SK-N-MC (cell line): ENCODE data around the gene TLR9.
A peak's percentile ranks its signal among the peaks of the same experiment; 100 is the strongest.

Experiments
- DNase-seq: peaks from one replicate; pipeline ENCODE4 v3.0.0-alpha.2; 2011; ENCODE audit warnings: low read depth, low spot score
- H3K27ac ChIP-seq: fragments of 200-600 bp; sonication (generic); 2 replicates; pipeline ENCODE4 v1.5.1; 2016; ENCODE audit warnings: mixed run types
- H3K36me3 ChIP-seq: fragments of 200-600 bp; sonication (generic); 2 replicates; pipeline ENCODE4 v1.6.1; 2017; ENCODE audit warnings: antibody characterized with exemption, low read length, mixed read lengths; ENCODE audit not compliant: insufficient read depth
- H3K4me3 ChIP-seq: fragments of 200-600 bp; sonication (generic); 2 replicates; pipeline ENCODE4 v1.5.1; 2016
- H3K9ac ChIP-seq: fragments of 200-600 bp; sonication (generic); 2 replicates; pipeline ENCODE4 v1.8.0; 2017; ENCODE audit warnings: mixed run types, mixed read lengths; ENCODE audit not compliant: insufficient read length
- H3K9me3 ChIP-seq: fragments of 200-600 bp; sonication (generic); 2 replicates; pipeline ENCODE4 v1.6.1; 2017; ENCODE audit warnings: low read depth, mild to moderate bottlenecking, antibody characterized with exemption, low read length, moderate library complexity, mixed read lengths
- EZH2 ChIP-seq: fragments of 200-600 bp; sonication (generic); IDR thresholded peaks from one replicate; pipeline ENCODE4 v1.6.1; 2017; ENCODE audit warnings: antibody characterized with exemption
- FOXP2 ChIP-seq: optimal IDR thresholded peaks from 2 replicates; pipeline ENCODE3; 2011; ENCODE audit warnings: mild to moderate bottlenecking, moderate library complexity; ENCODE audit not compliant: insufficient read depth; ENCODE audit errors: extremely low read length, control extremely low read depth
- POLR2AphosphoS5 ChIP-seq: IDR thresholded peaks from 2 replicates; pipeline ENCODE4 v1.6.1; 2012; ENCODE audit warnings: mild to moderate bottlenecking, low read depth, low read length, borderline replicate concordance

Gene TLR9

DNA sequence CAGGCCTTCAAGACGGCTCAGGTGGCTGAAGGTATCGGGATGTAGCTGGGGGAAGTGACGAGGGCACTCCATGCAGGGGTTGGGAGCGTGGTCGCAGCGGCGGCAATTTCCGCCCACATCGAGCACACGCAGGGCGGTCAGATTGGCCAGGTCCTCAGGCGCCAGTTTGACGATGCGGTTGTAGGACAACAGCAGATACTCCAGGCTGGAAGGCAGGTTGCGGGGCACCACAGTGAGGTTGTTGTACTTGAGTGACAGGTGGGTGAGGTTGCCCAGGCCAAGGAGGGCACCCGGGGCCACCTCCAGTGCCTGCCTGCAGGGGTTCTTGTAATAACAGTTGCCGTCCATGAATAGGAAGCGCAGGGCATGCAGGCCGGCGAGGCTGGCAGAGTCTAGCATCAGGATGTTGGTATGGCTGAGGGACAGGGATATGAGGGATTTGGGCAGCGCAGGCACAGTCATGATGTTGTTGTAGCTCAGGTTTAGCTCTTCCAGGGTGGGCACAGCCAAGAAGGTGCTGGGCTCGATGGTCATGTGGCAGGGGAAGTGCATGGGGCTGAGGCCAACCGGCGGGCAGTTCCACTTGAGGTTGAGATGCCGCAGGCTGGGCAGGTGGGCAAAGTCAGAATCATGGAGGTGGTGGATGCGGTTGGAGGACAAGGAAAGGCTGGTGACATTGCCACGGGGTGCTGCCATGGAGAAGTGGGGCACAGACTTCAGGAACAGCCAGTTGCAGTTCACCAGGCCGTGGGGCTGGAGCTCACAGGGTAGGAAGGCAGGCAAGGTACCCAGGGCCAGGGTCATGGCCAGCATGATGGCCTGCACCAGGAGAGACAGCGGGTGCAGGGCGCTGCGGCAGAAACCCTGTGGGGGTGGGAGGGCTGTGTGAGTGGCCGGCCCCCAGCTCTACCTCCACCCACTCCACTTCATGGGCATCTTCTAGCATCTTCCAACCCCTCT is 1.7 kb downstream of the TLR9 start:
- no peaks in the 10 kb centered on the region for H3K36me3 ChIP-seq
- H3K27ac ChIP-seq = no peak overlapping the region

DNA sequence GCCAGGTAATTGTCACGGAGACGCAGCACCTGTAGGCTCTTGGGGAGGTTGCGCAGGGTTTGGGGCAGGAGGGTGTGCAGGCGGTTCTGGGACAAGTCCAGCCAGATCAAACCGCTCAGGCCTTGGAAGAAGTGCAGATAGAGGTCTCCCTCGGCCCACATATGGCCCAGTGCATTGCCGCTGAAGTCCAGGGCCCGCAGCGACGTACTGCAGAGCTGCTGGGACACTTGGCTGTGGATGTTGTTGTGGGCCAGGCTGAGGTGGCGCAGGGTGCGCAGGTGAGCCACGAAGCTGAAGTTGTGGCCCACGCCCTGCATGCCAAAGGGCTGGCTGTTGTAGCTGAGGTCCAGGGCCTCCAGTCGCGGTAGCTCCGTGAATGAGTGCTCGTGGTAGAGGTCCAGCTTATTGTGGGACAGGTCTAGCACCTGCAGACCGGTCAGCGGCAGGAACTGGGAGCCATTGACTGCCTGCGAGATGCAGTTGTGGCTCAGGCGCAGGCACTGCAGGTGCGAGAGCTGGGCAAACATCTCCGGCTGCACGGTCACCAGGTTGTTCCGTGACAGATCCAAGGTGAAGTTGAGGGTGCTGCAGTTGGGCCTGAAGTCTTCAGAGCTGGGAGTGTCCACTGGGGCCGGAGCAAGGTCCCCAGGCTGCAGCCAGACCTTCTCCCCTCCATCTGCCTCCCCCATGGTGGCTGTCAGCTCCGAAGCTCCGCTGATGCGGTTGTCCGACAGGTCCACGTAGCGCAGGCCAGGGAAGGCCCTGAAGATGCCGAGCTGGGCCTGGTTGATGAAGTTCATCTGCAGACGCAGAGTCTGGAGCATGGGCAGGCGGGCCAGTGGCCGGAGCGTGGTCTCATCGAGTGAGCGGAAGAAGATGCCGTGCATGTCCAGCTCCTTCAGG is 2.9 kb downstream of the TLR9 start:
- no peak for TF ChIP-seq POLR2AphosphoS5
- no peak for TF ChIP-seq EZH2
- TF ChIP-seq FOXP2 = no peak
- no peak overlapping the region for H3K27ac ChIP-seq
- no peak overlapping the region for H3K4me3 ChIP-seq
- no peak for DNase-seq
- no peaks in the 10 kb centered on the region for H3K9me3 ChIP-seq
- H3K36me3 ChIP-seq = no peaks in the 10 kb centered on the region
- no peak overlapping the region for H3K9ac ChIP-seq

More for the DNA sequence above, 1.7 kb downstream of the TLR9 start:
- no peak overlapping the region for H3K9ac ChIP-seq
- DNase-seq = no peak
- TF ChIP-seq EZH2 (no peak), FOXP2 (no peak), POLR2AphosphoS5 (no peak)
- no peak overlapping the region for H3K4me3 ChIP-seq
- no peaks in the 10 kb centered on the region for H3K9me3 ChIP-seq

GRCh38 chr3:52221563-52222318 is 3.7 kb downstream of the TLR9 start:
- DNase-seq = no peak
- TF ChIP-seq EZH2 (no peak), POLR2AphosphoS5 (no peak), FOXP2 (no peak)
- H3K9me3 ChIP-seq = no peaks in the 10 kb centered on the region
- H3K36me3 ChIP-seq = no peaks in the 10 kb centered on the region
- H3K4me3 ChIP-seq = no peak overlapping the region
- H3K27ac ChIP-seq = no peak overlapping the region
- no peak overlapping the region for H3K9ac ChIP-seq

GRCh38 chr3:52221141-52221562 is 4.3 kb downstream of the TLR9 start:
- no peak overlapping the region for H3K4me3 ChIP-seq
- no peak overlapping the region for H3K27ac ChIP-seq
- no peaks in the 10 kb centered on the region for H3K36me3 ChIP-seq
- H3K9me3 ChIP-seq = no peaks in the 10 kb centered on the region
- no peak overlapping the region for H3K9ac ChIP-seq
- no peak for TF ChIP-seq FOXP2
- TF ChIP-seq EZH2 = no peak
- no peak for TF ChIP-seq POLR2AphosphoS5
- DNase-seq = no peak

- peak; percentile 14 for DNase-seq
- H3K27ac ChIP-seq = no peak overlapping the region
- TF ChIP-seq FOXP2 = no peak
- no peak for TF ChIP-seq EZH2
- no peak for TF ChIP-seq POLR2AphosphoS5
- H3K36me3 ChIP-seq = no peaks in the 10 kb centered on the region
- H3K9me3 ChIP-seq = no peaks in the 10 kb centered on the region
- H3K9ac ChIP-seq = no peak overlapping the region
- H3K4me3 ChIP-seq = no peak overlapping the region
These were observed 4.9 kb downstream of the TLR9 start for GRCh38 chr3:52220380-52221026.

- no peaks in the 10 kb centered on the region for H3K9me3 ChIP-seq
- H3K4me3 ChIP-seq = no peak overlapping the region
- no peak overlapping the region for H3K27ac ChIP-seq
- H3K9ac ChIP-seq = no peak overlapping the region
- no peaks in the 10 kb centered on the region for H3K36me3 ChIP-seq
- no peak for DNase-seq
- TF ChIP-seq FOXP2 (no peak), POLR2AphosphoS5 (no peak), EZH2 (no peak)
These were observed 6.4 kb downstream of the TLR9 start for GRCh38 chr3:52218937-52219650.

- H3K27ac ChIP-seq = no peak overlapping the region
- H3K36me3 ChIP-seq = peaks cover 5% of the 10 kb centered on the region; the same call in 1 of the 2 replicates
- TF ChIP-seq FOXP2 (no peak), POLR2AphosphoS5 (no peak), EZH2 (no peak)
- no peak overlapping the region for H3K9ac ChIP-seq
- no peaks in the 10 kb centered on the region for H3K9me3 ChIP-seq
- H3K4me3 ChIP-seq = no peak overlapping the region
- no peak for DNase-seq
These were observed 7.0 kb downstream of the TLR9 start for GRCh38 chr3:52218454-52218853.
